H1 (cell line): ENCODE measurements around the gene SHISA7. TPM values are rescaled to one million over a fixed set of nuclear protein-coding genes. Genes with fewer than 3 reads are reported as not detected.

ENCODE experiments used
- CTCF ChIA-PET: fragments of 300-600 bp; sonication (Branson Sonifier 250); formaldehyde crosslinking; loops from one replicate; lab custom pipeline; 2021; ENCODE audit not compliant: partially characterized antibody; lab: Charles Lee
- POLR2A ChIA-PET: fragments of 300-600 bp; sonication (Branson Sonifier 250); formaldehyde crosslinking; loops from one replicate; lab custom pipeline; 2021; ENCODE audit warnings: inconsistent platforms; ENCODE audit not compliant: partially characterized antibody; lab: Charles Lee
- DNase-seq, 2 experiments: peaks; one replicate each; pipeline versions ENCODE4 v3.0.0 to v3.0.0-alpha.2; 2010 to 2022; ENCODE audit warnings: low spot score in 2 of 2, low read depth in 1 of 2, mixed read lengths in 1 of 2
- FAIRE-seq: peaks from 2 replicates; lab custom pipeline; 2011; peaks lifted over from hg19 to GRCh38; lab: Jason Lieb, UNC
- H2AFZ ChIP-seq: 2 replicates; pipeline ENCODE4 v1.8.1; 2012; ENCODE audit warnings: low read length, inconsistent platforms
- H2AK5ac ChIP-seq: 2 replicates; pipeline ENCODE4 v1.6.1; 2013; ENCODE audit warnings: low read depth, low read length
- H2BK120ac ChIP-seq: replicated peaks from 2 replicates; pipeline ENCODE3; 2013; ENCODE audit warnings: low read depth, low read length, inconsistent platforms
- H2BK12ac ChIP-seq: 2 replicates; pipeline ENCODE4 v1.6.1; 2013; ENCODE audit warnings: low read depth, low read length
- H2BK15ac ChIP-seq: 2 replicates; pipeline ENCODE4 v1.6.1; 2013; ENCODE audit warnings: low read length
- H2BK20ac ChIP-seq: 2 replicates; pipeline ENCODE4 v1.6.1; 2013; ENCODE audit warnings: low read length
- H2BK5ac ChIP-seq: 2 replicates; pipeline ENCODE4 v1.6.1; 2013; ENCODE audit warnings: low read depth, low read length
- H3K14ac ChIP-seq: 2 replicates; pipeline ENCODE4 v1.6.1; 2013; ENCODE audit warnings: inconsistent platforms; ENCODE audit not compliant: insufficient read length
- H3K18ac ChIP-seq: 2 replicates; pipeline ENCODE4 v1.6.1; 2013; ENCODE audit warnings: low read length; ENCODE audit errors: extremely low read depth
- H3K23ac ChIP-seq: 2 replicates; pipeline ENCODE4 v1.6.1; 2013; ENCODE audit warnings: inconsistent platforms; ENCODE audit not compliant: insufficient read length
- H3K23me2 ChIP-seq: 2 replicates; pipeline ENCODE4 v1.6.1; 2013; ENCODE audit warnings: low read depth, low read length
- H3K27ac ChIP-seq: 2 replicates; pipeline ENCODE4 v1.6.1; 2011; ENCODE audit warnings: low read depth, low read length, inconsistent platforms
- H3K27me3 ChIP-seq, 4 experiments: replicated peaks in 1 of 4; 1 replicate in 1 of 4; 2 replicates in 3 of 4; pipeline versions ENCODE4 v1.6.1 to v1.8.1; 2011 to 2013; ENCODE audit warnings: low read length in 3 of 4, mild to moderate bottlenecking in 3 of 4, inconsistent platforms in 2 of 4, mixed read lengths in 2 of 4, moderate library complexity in 1 of 4; ENCODE audit not compliant: control insufficient read depth in 3 of 4, insufficient read depth in 3 of 4; ENCODE audit errors: extremely low read depth in 1 of 4
- H3K36me3 ChIP-seq, 4 experiments: 2 replicates each; pipeline versions ENCODE4 v1.6.1 to v1.8.1; 2011 to 2013; ENCODE audit warnings: mild to moderate bottlenecking in 4 of 4, low read length in 3 of 4, moderate library complexity in 2 of 4, control low read depth in 1 of 4, inconsistent platforms in 1 of 4; ENCODE audit not compliant: insufficient read depth in 4 of 4, control insufficient read depth in 2 of 4
- H3K4ac ChIP-seq: replicated peaks from 2 replicates; pipeline ENCODE3; 2013; ENCODE audit warnings: low read length, low read depth, mixed read lengths, inconsistent platforms; ENCODE audit not compliant: insufficient read length
- H3K4me1 ChIP-seq, 4 experiments: replicated peaks in 1 of 4; 1 replicate in 1 of 4; 2 replicates in 3 of 4; pipeline versions ENCODE4 v1.6.1 to v1.8.1; 2011 to 2013; ENCODE audit warnings: low read length in 3 of 4, inconsistent platforms in 2 of 4, mixed read lengths in 1 of 4; ENCODE audit not compliant: insufficient read depth in 4 of 4, control insufficient read depth in 3 of 4
- H3K4me2 ChIP-seq, 2 experiments: 2 replicates each; pipeline versions ENCODE4 v1.6.1 to v1.8.1; 2011 to 2013; ENCODE audit warnings: low read depth in 2 of 2, low read length in 2 of 2, control low read depth in 1 of 2, inconsistent platforms in 1 of 2, mild to moderate bottlenecking in 1 of 2; ENCODE audit not compliant: insufficient read depth in 1 of 2
- H3K4me3 ChIP-seq, 4 experiments: fragments of 200-600, 300-600 bp in 1 of 4; sonication (generic), shearing (Covaris generic), sonication (Bioruptor Twin) in 1 of 4; 2 replicates each; pipeline versions ENCODE4 v1.5.1 to v1.8.1; 2011 to 2016; ENCODE audit warnings: low read length in 4 of 4, low read depth in 3 of 4, control low read depth in 2 of 4, inconsistent platforms in 2 of 4, mild to moderate bottlenecking in 2 of 4, mixed read lengths in 1 of 4, moderate library complexity in 1 of 4; ENCODE audit not compliant: insufficient read depth in 2 of 4; ENCODE audit errors: extremely low read depth in 1 of 4
- H3K56ac ChIP-seq: replicated peaks from 2 replicates; pipeline ENCODE3; 2013; ENCODE audit warnings: low read depth, mild to moderate bottlenecking, mixed read lengths, low read length, inconsistent platforms; ENCODE audit not compliant: insufficient read length
- H3K79me1 ChIP-seq: 2 replicates; pipeline ENCODE4 v1.6.1; 2013; ENCODE audit warnings: low read depth, low read length, control low read depth
- H3K79me2 ChIP-seq, 2 experiments: 2 replicates each; pipeline versions ENCODE4 v1.6.1 to v1.8.1; 2012 to 2013; ENCODE audit warnings: low read length in 2 of 2, mild to moderate bottlenecking in 2 of 2, inconsistent platforms in 1 of 2; ENCODE audit not compliant: insufficient read depth in 2 of 2, control insufficient read depth in 1 of 2
- H3K9ac ChIP-seq, 4 experiments: replicated peaks in 1 of 4; 1 replicate in 1 of 4; 2 replicates in 3 of 4; pipeline versions ENCODE4 v1.6.1 to v1.8.1; 2011 to 2013; ENCODE audit warnings: low read depth in 3 of 4, low read length in 3 of 4, control low read depth in 2 of 4, mild to moderate bottlenecking in 2 of 4, moderate library complexity in 2 of 4, inconsistent platforms in 1 of 4; ENCODE audit errors: extremely low read depth in 1 of 4
- H3K9me3 ChIP-seq, 2 experiments: 2 replicates each; pipeline versions ENCODE4 v1.6.1 to v1.8.1; 2012 to 2013; ENCODE audit warnings: mild to moderate bottlenecking in 2 of 2, moderate library complexity in 2 of 2, control low read depth in 1 of 2, inconsistent platforms in 1 of 2, low read depth in 1 of 2, low read length in 1 of 2, mixed read lengths in 1 of 2; ENCODE audit not compliant: insufficient read depth in 2 of 2
- H4K20me1 ChIP-seq, 2 experiments: replicated peaks in 1 of 2; 2 replicates each; pipeline versions ENCODE3 to v1.8.1; 2011 to 2013; ENCODE audit warnings: inconsistent platforms in 2 of 2, low read length in 2 of 2, mild to moderate bottlenecking in 1 of 2; ENCODE audit not compliant: insufficient read depth in 2 of 2, control insufficient read depth in 1 of 2
- H4K5ac ChIP-seq: 2 replicates; pipeline ENCODE4 v1.6.1; 2013; ENCODE audit warnings: low read length, low read depth, mixed read lengths, inconsistent platforms; ENCODE audit not compliant: insufficient read length
- H4K8ac ChIP-seq: 2 replicates; pipeline ENCODE4 v1.8.0; 2013; ENCODE audit warnings: mild to moderate bottlenecking, moderate library complexity, low read length, inconsistent platforms; ENCODE audit not compliant: insufficient read depth; ENCODE audit errors: extremely low read depth
- H4K91ac ChIP-seq: replicated peaks from 2 replicates; pipeline ENCODE3; 2013; ENCODE audit warnings: low read length, mixed read lengths, inconsistent platforms; ENCODE audit not compliant: insufficient read length
- BRCA1 ChIP-seq: IDR thresholded peaks from 2 replicates; pipeline ENCODE4 v1.6.1; 2012; ENCODE audit warnings: low read depth, low read length, improper control_type of control experiment
- CHD1 ChIP-seq: IDR thresholded peaks from 2 replicates; pipeline ENCODE4 v1.6.1; 2012; ENCODE audit warnings: low read depth, low read length, improper control_type of control experiment
- EGR1 ChIP-seq: IDR thresholded peaks from 2 replicates; pipeline ENCODE4 v1.6.1; 2011; ENCODE audit warnings: low read depth, low read length, borderline replicate concordance
- GABPA ChIP-seq: IDR thresholded peaks from 2 replicates; pipeline ENCODE4 v1.6.1; 2011; ENCODE audit warnings: mild to moderate bottlenecking, low read length, moderate library complexity, borderline replicate concordance; ENCODE audit not compliant: insufficient read depth
- HDAC6 ChIP-seq: IDR thresholded peaks from one replicate; pipeline ENCODE4 v1.7.1; 2012; ENCODE audit warnings: low read depth, mild to moderate bottlenecking, inconsistent platforms, low read length, moderate library complexity
- KDM5A ChIP-seq: fragments of 200-600 bp; IDR thresholded peaks from 2 replicates; pipeline ENCODE4 v1.7.1; 2012; ENCODE audit warnings: mild to moderate bottlenecking, low read length, inconsistent platforms, mixed read lengths
- NANOG ChIP-seq: IDR thresholded peaks from 2 replicates; pipeline ENCODE4 v1.6.1; 2011; ENCODE audit warnings: low read length, low read depth, mild to moderate bottlenecking, inconsistent platforms; ENCODE audit not compliant: insufficient read depth, poor library complexity, severe bottlenecking
- POLR2A ChIP-seq, 2 experiments: IDR thresholded peaks; 1 replicate in 1 of 2; 2 replicates in 1 of 2; pipeline ENCODE4 v1.6.1; 2011; ENCODE audit warnings: low read depth in 2 of 2, low read length in 2 of 2, mild to moderate bottlenecking in 2 of 2; ENCODE audit errors: control extremely low read depth in 1 of 2
- RAD21 ChIP-seq, 2 experiments: IDR thresholded peaks in 1 of 2; conservative IDR thresholded peaks in 1 of 2; 2 replicates each; pipeline ENCODE4 v1.6.1; 2011; ENCODE audit warnings: low read depth in 2 of 2, low read length in 2 of 2, improper control_type of control experiment in 1 of 2, inconsistent platforms in 1 of 2, mild to moderate bottlenecking in 1 of 2, moderate library complexity in 1 of 2
- RXRA ChIP-seq: IDR thresholded peaks from 2 replicates; pipeline ENCODE4 v1.6.1; 2011; ENCODE audit warnings: low read depth, mild to moderate bottlenecking, low read length, moderate library complexity; ENCODE audit not compliant: insufficient read depth
- SIN3A ChIP-seq, 2 experiments: IDR thresholded peaks in 1 of 2; conservative IDR thresholded peaks in 1 of 2; 2 replicates each; pipeline ENCODE4 v1.6.1; 2011 to 2012; ENCODE audit warnings: low read length in 2 of 2, improper control_type of control experiment in 1 of 2, low read depth in 1 of 2, mild to moderate bottlenecking in 1 of 2
- SP2 ChIP-seq: IDR thresholded peaks from 2 replicates; pipeline ENCODE4 v1.6.1; 2012; ENCODE audit warnings: mild to moderate bottlenecking, low read length, inconsistent platforms
- SUZ12 ChIP-seq: fragments of 200-600 bp; sonication (generic); IDR thresholded peaks from 2 replicates; pipeline ENCODE4 v1.6.1; 2012; ENCODE audit warnings: mild to moderate bottlenecking, inconsistent platforms, low read length, moderate library complexity, mixed read lengths
- WGBS, 2 experiments: shearing (Covaris generic) in 1 of 2; methylation state at CpG; one replicate each; pipeline versions ENCODE4 v1.1.6 to v1.1.7; 2013 to 2015; ENCODE audit warnings: low lambda C conversion rate in 2 of 2, mixed read lengths in 2 of 2, inconsistent platforms in 1 of 2, low coverage in 1 of 2, missing lambda C conversion rate in 1 of 2; ENCODE audit not compliant: insufficient replicate concordance in 2 of 2, insufficient coverage in 1 of 2, insufficient read length in 1 of 2; ENCODE audit errors: extremely low coverage in 1 of 2, missing lambda C conversion rate in 1 of 2; 5-methylcytosine and 5-hydroxymethylcytosine counted together
- polyA plus RNA-seq, 7 experiments: library from polyadenylated mRNA; depleted of rRNA in 3 of 7; stranded (reverse) in 5 of 7; unstranded in 2 of 7; fragments of >200 nt in 5 of 7; fragments of 200-250 nt in 2 of 7; gene quantifications; 1 replicate in 5 of 7; 2 replicates in 1 of 7; 4 replicates in 1 of 7; pipeline versions ENCODE4 v1.2.1 to v1.2.3, GENCODE V29; 2011 to 2013; ENCODE audit warnings: missing spikeins in 2 of 7, mixed read lengths in 2 of 7
- total RNA-seq: library from RNA; stranded (reverse); fragmentation: NEBNext Ultra II Directional; extraction: Animal tissue kit (Norgen Biotek cat#: 25700); gene quantifications from 2 replicates; pipeline ENCODE4 v1.2.1, GENCODE V29; 2021

The SHISA7 gene
- total and polyA plus RNA-seq, 2 of the 8 experiments (the other 6 are each of a cell fraction or from before 2014, with no cell fraction given) = 0.76 to 1.0 TPM

GRCh38 chr19:55426042-55426441, 17.1 kb downstream of the SHISA7 start:
- Histone ChIP-seq H3K36me3 (no peaks in the 10 kb centered on the region), H2AK5ac (no peak overlapping the region), H3K56ac (no peak overlapping the region), H3K4me1 (peaks cover 0 to 3% (median 0%) of the 10 kb centered on the region in 4 experiments; a peak in 1 of 7 replicates), H3K9ac (no peak overlapping the region), H4K91ac (no peak overlapping the region), H4K5ac (no peak overlapping the region), H2BK12ac (no peak overlapping the region), H4K8ac (no peak overlapping the region), H3K79me2 (no peaks in the 10 kb centered on the region), H3K9me3 (0 out of 4 replicates have a peak, but pooled peaks cover 0 to 4% of the 10 kb centered on the region in 2 experiments), H3K4me2 (no peak overlapping the region), H3K4ac (no peak overlapping the region), H3K79me1 (no peaks in the 10 kb centered on the region), H3K23me2 (no peaks in the 10 kb centered on the region; the same call in 1 of the 2 replicates), H4K20me1 (no peaks in the 10 kb centered on the region), H2AFZ (no peak overlapping the region), H2BK5ac (no peak overlapping the region), H3K23ac (no peak overlapping the region), H3K18ac (no peak overlapping the region), H2BK120ac (no peak overlapping the region), H3K4me3 (no peak overlapping the region), H3K14ac (no peak overlapping the region), H3K27me3 (peaks cover 0 to 2% (median 0%) of the 10 kb centered on the region in 4 experiments; a peak in 1 of 7 replicates), H3K27ac (no peak overlapping the region), H2BK15ac (no peak overlapping the region), H2BK20ac (no peak overlapping the region)
- FAIRE-seq (no peak), DNase-seq (no peak)
- POLR2A ChIA-PET = interaction anchor here (0.7 to 34.6 kb wide), 2 partner anchors 31 to 222 kb away, joined by 4 to 874 read pairs; partner anchors contain the start of genes RPL28, TMEM238 and UBE2S
- CTCF ChIA-PET = interaction anchor here (1.0 to 1.6 kb wide), 4 partner anchors 60 to 260 kb away, joined by 3 to 4 read pairs (median 4); partner anchors contain the start of gene DNAAF3
- WGBS, 2 experiments = 93% methylated on average over 2 of the region's 2 CpGs; no CpG with 5 or more reads in 1 of the 2 experiments
- TF ChIP-seq CHD1 (no peak), POLR2A (IDR thresholded peaks at IDR 0.05; ENCODE audit: control extremely low read depth in 1 of 2, low read depth in 2 of 2, low read length in 2 of 2) (no peak), BRCA1 (no peak), HDAC6 (no peak), RXRA (no peak), KDM5A (no peak), SP2 (no peak), EGR1 (no peak), GABPA (no peak), SIN3A (conservative IDR thresholded peaks at IDR 0.05 in 1 of 2, IDR thresholded peaks at IDR 0.05 in 1 of 2; ENCODE audit: low read depth in 1 of 2, low read length in 2 of 2) (no peak), RAD21 (IDR thresholded peaks at IDR 0.05 in 1 of 2, conservative IDR thresholded peaks at IDR 0.05 in 1 of 2; ENCODE audit: low read depth in 2 of 2, low read length in 2 of 2) (no peak), NANOG (no peak), SUZ12 (no peak)
